Activated T-helper 2 cell treated with anti-CD3 and anti-CD28 coated beads, Interferon-gamma antibody, Interleukin-2, Interleukin-4, amounts not matched to agents 10 μg/mL and 5 μg/mL and 100 μg/mL, durations not matched to agents 14 hours and 24 hours and 36 hours (primary cell): ENCODE data around the gene ZNF716. TPM values are rescaled to one million over a fixed set of nuclear protein-coding genes. Genes with fewer than 3 reads are reported as not detected.
"Not testable (repeated sequence)": the region's sequence is repeated elsewhere in the genome, so short reads cannot be mapped to it uniquely, and the experiment has no call there.

Experiments used
- DNase-seq: peaks from one replicate; pipeline ENCODE4 v3.0.0; 2021; ENCODE audit warnings: low spot score
- H3K27ac Mint-ChIP-seq: one replicate; pipeline ENCODE4 v1.8.0; 2021; ENCODE audit warnings: mixed read lengths
- H3K27me3 Mint-ChIP-seq: one replicate; pipeline ENCODE4 v1.8.0; 2021; ENCODE audit warnings: low read depth, mixed read lengths
- H3K36me3 Mint-ChIP-seq: one replicate; pipeline ENCODE4 v1.8.0; 2021; ENCODE audit warnings: low read depth, mixed read lengths
- H3K4me1 Mint-ChIP-seq: one replicate; pipeline ENCODE4 v1.8.0; 2021; ENCODE audit warnings: low read depth, mixed read lengths
- H3K4me3 Mint-ChIP-seq: one replicate; pipeline ENCODE4 v1.8.0; 2021; ENCODE audit warnings: low read depth, mild to moderate bottlenecking, moderate library complexity, mixed read lengths
- H3K9me3 Mint-ChIP-seq: one replicate; pipeline ENCODE4 v1.8.0; 2021; ENCODE audit warnings: mixed read lengths
- intact Hi-C: fragments of 100-400 bp; cut with micrococcal nuclease; formaldehyde crosslinking; loops from one replicate; pipeline ENCODE4 v1.15.1; 2023
- total RNA-seq: library from RNA; stranded (reverse); gene quantifications from 2 replicates; pipeline ENCODE4 v1.2.3, GENCODE V29; 2022

Gene ZNF716
- total RNA-seq, result not detected in 2 replicates

- Mint-ChIP-seq H3K4me3 (no peak within 1 kb of the TSS), H3K36me3 (no peaks in the 10 kb centered on the region), H3K27ac (no peak within 1 kb of the TSS), H3K9me3 (peaks cover 50% of the 10 kb centered on the region), H3K27me3 (no peaks in the 10 kb centered on the region), H3K4me1 (no peaks in the 10 kb centered on the region)
- intact Hi-C loops, result no loop called here
- DNase-seq, result no peak
These were observed at the start of gene ZNF716 for GRCh38 chr7:57449904-57450303. ZNF716 (plus strand) TSS chr7:57450177; CDS start chr7:57450289, 112 bp downstream.

- no peak overlapping the region for H3K27ac Mint-ChIP-seq
- intact Hi-C loops, result no loop called here
- H3K27me3 Mint-ChIP-seq, result no peaks in the 10 kb centered on the region
- no peaks in the 10 kb centered on the region for H3K36me3 Mint-ChIP-seq
- H3K4me3 Mint-ChIP-seq, result no peak overlapping the region
- peaks cover 35% of the 10 kb centered on the region for H3K9me3 Mint-ChIP-seq
- DNase-seq, result no peak
- no peaks in the 10 kb centered on the region for H3K4me1 Mint-ChIP-seq
These were observed 49.3 kb upstream of the ZNF716 start for GRCh38 chr7:57400531-57401155.

DNA sequence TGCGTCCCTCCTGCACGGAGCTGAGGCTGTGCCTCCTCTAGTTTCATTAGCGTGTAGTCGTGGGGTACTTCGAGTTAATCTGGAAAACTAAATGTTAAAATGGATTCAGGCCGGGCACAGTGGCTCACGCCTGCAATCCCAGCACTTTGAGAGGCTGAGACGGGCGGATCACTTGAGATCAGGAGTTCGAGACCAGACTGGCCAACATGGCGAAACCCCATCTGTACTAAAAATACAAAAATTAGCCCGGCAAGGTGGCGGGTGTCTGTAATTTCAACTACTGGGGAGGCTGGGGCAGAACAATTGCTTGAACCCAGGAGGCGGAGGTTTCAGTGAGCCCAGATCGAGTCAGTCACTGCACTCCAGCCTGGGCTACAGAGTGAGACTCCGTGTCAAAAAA is 46.9 kb upstream of the ZNF716 start:
- peaks cover 45% of the 10 kb centered on the region for H3K9me3 Mint-ChIP-seq
- H3K4me3 Mint-ChIP-seq, DNase-seq, H3K4me1 Mint-ChIP-seq, H3K36me3 Mint-ChIP-seq, H3K27ac Mint-ChIP-seq, H3K27me3 Mint-ChIP-seq, intact Hi-C loops: not testable (repeated sequence)

- intact Hi-C loops, result no loop called here
- no peaks in the 10 kb centered on the region for H3K4me1 Mint-ChIP-seq
- no peaks in the 10 kb centered on the region for H3K36me3 Mint-ChIP-seq
- H3K27me3 Mint-ChIP-seq, result no peaks in the 10 kb centered on the region
- peaks cover 45% of the 10 kb centered on the region for H3K9me3 Mint-ChIP-seq
- H3K27ac Mint-ChIP-seq, result no peak overlapping the region
- no peak overlapping the region for H3K4me3 Mint-ChIP-seq
- no peak for DNase-seq
These were observed 46.2 kb upstream of the ZNF716 start for GRCh38 chr7:57403601-57404342.

- Mint-ChIP-seq H3K36me3 (no peaks in the 10 kb centered on the region), H3K27me3 (no peaks in the 10 kb centered on the region), H3K4me1 (no peaks in the 10 kb centered on the region), H3K4me3 (no peak overlapping the region), H3K27ac (no peak overlapping the region), H3K9me3 (peaks cover 49% of the 10 kb centered on the region)
- DNase-seq, result no peak
- intact Hi-C loops, result no loop called here
These were observed 45.5 kb upstream of the ZNF716 start for GRCh38 chr7:57404343-57404966.

GRCh38 chr7:57404967-57405421 is 45.0 kb upstream of the ZNF716 start:
- Mint-ChIP-seq H3K27me3 (no peaks in the 10 kb centered on the region), H3K4me3 (no peak overlapping the region), H3K27ac (no peak overlapping the region), H3K9me3 (peaks cover 50% of the 10 kb centered on the region), H3K36me3 (no peaks in the 10 kb centered on the region), H3K4me1 (no peaks in the 10 kb centered on the region)
- no peak for DNase-seq
- intact Hi-C loops, result no loop called here

GRCh38 chr7:57407125-57407524 is 42.9 kb upstream of the ZNF716 start:
- intact Hi-C loops, result no loop called here
- H3K4me3 Mint-ChIP-seq, result no peak overlapping the region
- no peaks in the 10 kb centered on the region for H3K36me3 Mint-ChIP-seq
- no peak overlapping the region for H3K27ac Mint-ChIP-seq
- no peaks in the 10 kb centered on the region for H3K4me1 Mint-ChIP-seq
- no peak for DNase-seq
- no peaks in the 10 kb centered on the region for H3K27me3 Mint-ChIP-seq
- peaks cover 47% of the 10 kb centered on the region for H3K9me3 Mint-ChIP-seq

- H3K9me3 Mint-ChIP-seq, result peaks cover 11% of the 10 kb centered on the region
- H3K27me3 Mint-ChIP-seq, result no peaks in the 10 kb centered on the region
- H3K27ac Mint-ChIP-seq, result no peak overlapping the region
- H3K4me1 Mint-ChIP-seq, result no peaks in the 10 kb centered on the region
- intact Hi-C loops, result no loop called here
- no peak overlapping the region for H3K4me3 Mint-ChIP-seq
- DNase-seq, result no peak
- H3K36me3 Mint-ChIP-seq, result no peaks in the 10 kb centered on the region
These were observed 37.8 kb upstream of the ZNF716 start for GRCh38 chr7:57412168-57412567.

- Mint-ChIP-seq H3K27me3 (no peaks in the 10 kb centered on the region), H3K36me3 (no peaks in the 10 kb centered on the region), H3K4me1 (no peaks in the 10 kb centered on the region), H3K4me3 (no peak overlapping the region), H3K9me3 (peaks cover 7% of the 10 kb centered on the region), H3K27ac (no peak overlapping the region)
- intact Hi-C loops, result no loop called here
- DNase-seq, result no peak
These were observed 37.4 kb upstream of the ZNF716 start for GRCh38 chr7:57412618-57413017.

DNA sequence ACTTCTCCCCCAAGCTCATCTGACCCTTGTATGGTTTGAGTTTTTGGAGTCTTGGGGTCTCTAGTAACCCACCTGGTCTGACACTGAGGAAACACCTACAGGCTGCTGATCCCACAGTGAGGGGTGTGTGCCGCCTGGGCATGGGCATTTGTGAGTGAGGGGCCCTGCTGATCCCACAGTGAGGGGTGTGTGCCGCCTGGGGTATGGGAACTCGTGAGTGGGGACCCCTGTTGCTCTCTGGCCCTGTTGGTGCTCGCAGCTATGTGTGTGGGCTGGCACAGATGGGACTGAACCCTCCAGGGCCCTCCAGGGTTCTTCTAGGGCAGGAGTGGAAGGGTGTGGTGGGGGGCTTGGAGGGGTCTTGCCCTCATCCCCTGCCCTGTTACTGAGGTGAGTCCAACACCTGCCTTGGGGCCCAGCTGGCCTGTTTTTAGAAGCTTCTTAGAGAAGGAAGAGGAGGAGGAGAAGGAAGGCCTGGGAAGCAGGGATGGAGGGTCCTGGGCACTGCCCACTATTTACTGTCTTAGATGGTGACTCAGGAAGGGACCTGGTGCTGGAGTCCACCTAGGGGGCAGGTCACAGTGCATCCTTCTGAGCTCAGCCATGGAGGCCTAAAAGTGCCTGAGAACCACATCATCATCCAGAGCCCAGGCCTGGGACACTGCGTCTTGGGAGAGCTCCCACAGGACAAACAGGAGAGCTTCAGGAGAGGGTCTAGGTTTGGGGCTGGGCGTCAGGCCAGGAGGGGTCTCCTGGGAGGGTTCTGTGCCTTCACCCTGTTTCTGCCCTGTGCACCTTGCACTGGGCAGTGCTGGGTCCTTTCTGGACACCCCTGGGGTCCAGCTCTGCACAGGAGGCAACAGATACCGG is 36.2 kb upstream of the ZNF716 start:
- no peak overlapping the region for H3K4me3 Mint-ChIP-seq
- no peak for DNase-seq
- H3K36me3 Mint-ChIP-seq, result no peaks in the 10 kb centered on the region
- H3K9me3 Mint-ChIP-seq, result peaks cover 10% of the 10 kb centered on the region
- intact Hi-C loops, result no loop called here
- H3K27me3 Mint-ChIP-seq, result no peaks in the 10 kb centered on the region
- no peaks in the 10 kb centered on the region for H3K4me1 Mint-ChIP-seq
- no peak overlapping the region for H3K27ac Mint-ChIP-seq

DNA sequence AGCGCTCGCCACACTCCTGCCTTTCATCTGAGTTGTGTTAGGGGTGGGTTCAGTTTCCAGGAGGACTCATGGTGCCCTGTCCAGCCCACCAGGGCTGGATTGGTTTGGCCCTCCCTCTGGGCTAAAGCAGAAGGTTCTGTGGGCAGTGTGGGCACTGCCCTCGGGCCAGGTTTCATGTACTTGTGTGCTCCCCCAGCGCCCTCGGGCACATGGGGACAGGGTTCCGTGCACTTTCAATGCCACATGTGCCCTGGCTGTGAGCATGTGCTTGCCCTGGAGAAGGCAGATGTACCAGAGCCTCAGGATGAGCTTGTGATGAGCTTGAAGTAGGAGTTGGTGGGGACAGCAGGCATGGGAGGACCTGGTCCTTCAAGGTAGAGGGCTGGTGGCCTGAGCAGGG is 35.6 kb upstream of the ZNF716 start:
- Mint-ChIP-seq H3K4me1 (no peaks in the 10 kb centered on the region), H3K27ac (no peak overlapping the region), H3K36me3 (no peaks in the 10 kb centered on the region), H3K27me3 (no peaks in the 10 kb centered on the region), H3K4me3 (no peak overlapping the region), H3K9me3 (peaks cover 6% of the 10 kb centered on the region)
- intact Hi-C loops, result no loop called here
- no peak for DNase-seq

- Mint-ChIP-seq H3K4me1 (no peaks in the 10 kb centered on the region), H3K27ac (no peak overlapping the region), H3K36me3 (no peaks in the 10 kb centered on the region), H3K4me3 (no peak overlapping the region), H3K27me3 (no peaks in the 10 kb centered on the region), H3K9me3 (peaks cover 5% of the 10 kb centered on the region)
- no peak for DNase-seq
- intact Hi-C loops, result no loop called here
These were observed 35.1 kb upstream of the ZNF716 start for GRCh38 chr7:57414852-57415251.
